ENCODE data around the gene ZNF385D.

The ZNF385D gene

GRCh38 chr3:21747966-21748555 is 2.9 kb downstream of the ZNF385D start:
- DNase-seq: no peak

- DNase-seq: no peak
Observed at GRCh38 chr3:21747376-21747775, 3.6 kb downstream of the ZNF385D start.

- DNase-seq: no peak
Observed at GRCh38 chr3:21745966-21746365, 5.0 kb downstream of the ZNF385D start.

- no peak for DNase-seq
Observed at GRCh38 chr3:21744793-21745192, 6.2 kb downstream of the ZNF385D start.

- DNase-seq: no peak
Observed at GRCh38 chr3:21738935-21739702, 11.9 kb downstream of the ZNF385D start.

GRCh38 chr3:21738283-21738682 is 12.7 kb downstream of the ZNF385D start:
- no peak for DNase-seq

GRCh38 chr3:21734746-21735145 is 16.3 kb downstream of the ZNF385D start:
- DNase-seq: no peak

- DNase-seq: no peak
Observed at GRCh38 chr3:21729888-21730459, 21.0 kb downstream of the ZNF385D start.

GRCh38 chr3:21729331-21729730 is 21.7 kb downstream of the ZNF385D start:
- DNase-seq: no peak

- DNase-seq: no peak
Observed at GRCh38 chr3:21722768-21723167, 28.2 kb downstream of the ZNF385D start.

GRCh38 chr3:21722301-21722700 is 28.7 kb downstream of the ZNF385D start:
- DNase-seq: no peak

- no peak for DNase-seq
Observed at GRCh38 chr3:21718943-21719591, 31.9 kb downstream of the ZNF385D start.

- no peak for DNase-seq
Observed at GRCh38 chr3:21718161-21718765, 32.7 kb downstream of the ZNF385D start.

- no peak for DNase-seq
Observed at GRCh38 chr3:21715662-21716061, 35.3 kb downstream of the ZNF385D start.

- DNase-seq: no peak
Observed at GRCh38 chr3:21705769-21706168, 45.2 kb downstream of the ZNF385D start.

GRCh38 chr3:21704796-21705195 is 46.2 kb downstream of the ZNF385D start:
- no peak for DNase-seq

- DNase-seq: no peak
Observed at GRCh38 chr3:21703291-21703690, 47.7 kb downstream of the ZNF385D start.

- no peak for DNase-seq
Observed at GRCh38 chr3:21697707-21698106, 53.3 kb downstream of the ZNF385D start.

- DNase-seq: no peak
Observed at GRCh38 chr3:21694506-21694905, 56.5 kb downstream of the ZNF385D start.

GRCh38 chr3:21691036-21691435 is 60.0 kb downstream of the ZNF385D start:
- no peak for DNase-seq

- no peak for DNase-seq
Observed at GRCh38 chr3:21682206-21682605, 68.8 kb downstream of the ZNF385D start.

- no peak for DNase-seq
Observed at GRCh38 chr3:21673393-21673792, 77.6 kb downstream of the ZNF385D start.

GRCh38 chr3:21672303-21672702 is 78.7 kb downstream of the ZNF385D start:
- DNase-seq: no peak

All from suppressor macrophage treated with lipopolysaccharide for 1 hour (primary cell).